ENCODE results near the gene ARMH1. TPM values are rescaled to one million over a fixed set of nuclear protein-coding genes. Genes with fewer than 3 reads are reported as not detected.
A peak's percentile ranks its signal among the peaks of the same experiment; 100 is the strongest.

Gene ARMH1
- total RNA-seq, 1 donor from 2014 or later = 14.5 TPM

DNA sequence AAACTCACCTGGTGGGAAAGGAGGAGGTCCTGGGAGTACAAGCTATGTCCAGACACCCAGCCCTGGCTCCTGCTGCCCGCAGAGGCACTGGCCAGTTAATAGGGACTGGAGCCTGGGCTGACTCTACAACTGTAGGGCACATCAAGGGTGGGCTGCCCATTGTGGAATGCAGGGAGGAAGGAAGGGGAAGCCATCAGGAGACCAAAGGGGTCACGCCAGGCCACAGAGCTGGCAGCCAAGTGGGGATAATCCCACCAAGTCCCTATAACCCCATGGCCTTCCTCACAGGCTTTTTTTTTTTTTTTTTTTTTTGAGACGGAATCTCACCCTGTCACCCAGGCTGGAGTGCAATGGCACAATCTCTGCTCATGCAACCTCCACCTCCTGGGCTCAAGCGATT, 14.9 kb upstream of the ARMH1 start:
- Histone ChIP-seq H3K36me3 (peaks cover 19% of the 10 kb centered on the region), H3K9me3 (no peaks in the 10 kb centered on the region), H3K4me3 (no peak overlapping the region), H3K27ac (no peak overlapping the region), H3K4me1 (no peaks in the 10 kb centered on the region), H3K27me3 (ENCODE audit: low read depth) (no peaks in the 10 kb centered on the region)
- TF ChIP-seq, protein P1, sequence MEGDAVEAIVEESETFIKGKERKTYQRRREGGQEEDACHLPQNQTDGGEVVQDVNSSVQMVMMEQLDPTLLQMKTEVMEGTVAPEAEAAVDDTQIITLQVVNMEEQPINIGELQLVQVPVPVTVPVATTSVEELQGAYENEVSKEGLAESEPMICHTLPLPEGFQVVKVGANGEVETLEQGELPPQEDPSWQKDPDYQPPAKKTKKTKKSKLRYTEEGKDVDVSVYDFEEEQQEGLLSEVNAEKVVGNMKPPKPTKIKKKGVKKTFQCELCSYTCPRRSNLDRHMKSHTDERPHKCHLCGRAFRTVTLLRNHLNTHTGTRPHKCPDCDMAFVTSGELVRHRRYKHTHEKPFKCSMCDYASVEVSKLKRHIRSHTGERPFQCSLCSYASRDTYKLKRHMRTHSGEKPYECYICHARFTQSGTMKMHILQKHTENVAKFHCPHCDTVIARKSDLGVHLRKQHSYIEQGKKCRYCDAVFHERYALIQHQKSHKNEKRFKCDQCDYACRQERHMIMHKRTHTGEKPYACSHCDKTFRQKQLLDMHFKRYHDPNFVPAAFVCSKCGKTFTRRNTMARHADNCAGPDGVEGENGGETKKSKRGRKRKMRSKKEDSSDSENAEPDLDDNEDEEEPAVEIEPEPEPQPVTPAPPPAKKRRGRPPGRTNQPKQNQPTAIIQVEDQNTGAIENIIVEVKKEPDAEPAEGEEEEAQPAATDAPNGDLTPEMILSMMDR (IDR thresholded peaks at IDR 0.05) = no peak
- ATAC-seq (no peak), DNase-seq (no peak)
- intact Hi-C loops (cut with DNase I) = no loop called here

DNA sequence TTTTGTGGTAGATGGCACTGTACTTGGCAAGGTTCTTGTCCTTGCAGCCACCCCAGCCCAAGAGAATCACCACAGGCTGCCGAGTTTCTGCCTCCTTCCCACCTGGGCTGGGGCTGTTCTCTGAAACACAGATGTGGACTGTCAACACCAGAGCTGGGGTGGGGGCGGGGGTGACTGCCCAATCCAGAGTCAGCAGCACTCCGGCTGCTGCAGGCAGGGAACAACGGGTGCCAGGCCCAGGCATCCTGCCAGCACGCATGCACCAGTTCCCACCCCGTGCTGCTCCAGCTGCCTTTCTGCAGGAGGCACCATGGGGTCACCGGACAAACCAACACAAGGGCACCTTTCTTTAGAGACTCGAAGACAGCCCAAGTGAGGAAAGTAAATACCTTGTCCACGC, 14.3 kb upstream of the ARMH1 start:
- intact Hi-C loops (cut with DNase I) = no loop called here
- no peak overlapping the region for H3K27ac ChIP-seq

DNA sequence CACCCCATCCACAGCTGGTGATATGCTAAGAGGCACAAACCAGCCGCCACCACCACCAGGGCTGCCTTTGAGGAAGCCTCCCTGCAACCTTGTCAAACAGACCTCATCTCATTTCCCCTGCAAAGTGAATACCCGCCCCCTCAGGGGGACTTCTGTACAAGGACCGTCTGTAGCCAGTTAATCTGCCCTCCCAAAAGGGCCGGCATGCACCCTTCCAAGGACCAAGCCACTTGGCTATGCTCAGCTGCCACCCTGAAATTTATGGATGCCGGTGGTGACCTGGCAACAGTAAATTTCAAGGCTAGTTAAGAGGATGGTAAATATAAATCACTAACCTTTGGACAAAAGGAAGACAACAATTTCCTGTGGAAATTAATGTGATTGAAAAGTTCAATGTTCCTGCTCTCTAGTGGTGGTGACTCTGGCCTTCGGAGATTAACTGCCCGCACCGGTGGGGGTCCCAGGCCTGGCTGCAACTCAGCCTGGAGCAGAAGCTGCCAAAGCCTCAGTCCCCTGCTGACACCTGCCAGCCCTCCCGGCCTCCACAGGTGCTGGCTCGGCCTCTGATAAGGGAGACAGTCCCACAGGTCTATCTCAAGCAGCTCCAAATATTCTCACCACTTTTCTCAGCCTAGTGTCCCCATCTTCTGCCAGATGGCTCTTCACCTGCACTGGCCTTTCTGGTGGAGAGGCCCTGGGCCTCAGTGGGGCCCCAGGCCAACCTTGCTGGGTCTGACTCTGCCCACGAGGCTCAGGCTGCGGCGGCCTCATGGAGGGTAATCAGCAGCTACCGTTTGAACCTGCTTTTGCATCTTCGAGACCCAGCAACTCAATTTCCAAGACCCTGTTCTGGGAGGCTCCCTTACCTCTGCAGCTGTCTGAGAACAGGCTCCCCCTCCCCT, 12.5 kb upstream of the ARMH1 start:
- no peaks in the 10 kb centered on the region for H3K4me1 ChIP-seq
- H3K9me3 ChIP-seq = no peaks in the 10 kb centered on the region
- TF ChIP-seq, protein P1 (IDR thresholded peaks at IDR 0.05) = no peak
- ATAC-seq = no peak
- intact Hi-C loops (cut with DNase I) = no loop called here
- no peak overlapping the region for H3K27ac ChIP-seq
- DNase-seq = no peak
- H3K27me3 ChIP-seq (ENCODE audit: low read depth) = no peaks in the 10 kb centered on the region
- H3K4me3 ChIP-seq = no peak overlapping the region
- peaks cover 7% of the 10 kb centered on the region for H3K36me3 ChIP-seq

More for the DNA sequence above, 14.3 kb upstream of the ARMH1 start:
- DNase-seq (peak; percentile 62), ATAC-seq (peak; percentile 25 to 53)
- Histone ChIP-seq H3K9me3 (no peaks in the 10 kb centered on the region), H3K36me3 (peaks cover 17% of the 10 kb centered on the region), H3K4me1 (no peaks in the 10 kb centered on the region), H3K4me3 (no peak overlapping the region), H3K27me3 (ENCODE audit: low read depth) (no peaks in the 10 kb centered on the region)
- TF ChIP-seq, protein P1 (IDR thresholded peaks at IDR 0.05) = no peak

DNA sequence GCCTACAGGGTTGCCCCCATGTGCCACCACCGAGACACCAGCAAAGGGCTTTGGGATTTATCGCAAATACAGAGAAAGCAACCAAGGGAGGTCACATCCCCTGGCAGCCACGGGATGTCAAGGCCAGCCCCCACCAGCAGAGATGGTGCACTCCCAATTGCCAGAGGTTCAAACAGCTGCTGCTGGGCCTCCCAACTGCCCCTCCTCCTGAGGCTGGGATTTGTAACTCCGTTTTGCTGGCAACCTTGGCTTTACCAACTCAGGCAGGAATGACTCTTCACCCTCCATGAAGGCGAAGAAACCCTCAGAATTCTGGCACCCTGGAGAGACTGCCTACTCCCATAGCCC, 11.9 kb upstream of the ARMH1 start:
- Histone ChIP-seq H3K36me3 (peaks cover under 1% of the 10 kb centered on the region), H3K27ac (no peak overlapping the region), H3K4me3 (no peak overlapping the region), H3K9me3 (no peaks in the 10 kb centered on the region), H3K4me1 (no peaks in the 10 kb centered on the region), H3K27me3 (ENCODE audit: low read depth) (no peaks in the 10 kb centered on the region)
- ATAC-seq = no peak
- intact Hi-C loops (cut with DNase I) = no loop called here
- DNase-seq = no peak
- TF ChIP-seq, protein P1 (IDR thresholded peaks at IDR 0.05) = no peak

DNA sequence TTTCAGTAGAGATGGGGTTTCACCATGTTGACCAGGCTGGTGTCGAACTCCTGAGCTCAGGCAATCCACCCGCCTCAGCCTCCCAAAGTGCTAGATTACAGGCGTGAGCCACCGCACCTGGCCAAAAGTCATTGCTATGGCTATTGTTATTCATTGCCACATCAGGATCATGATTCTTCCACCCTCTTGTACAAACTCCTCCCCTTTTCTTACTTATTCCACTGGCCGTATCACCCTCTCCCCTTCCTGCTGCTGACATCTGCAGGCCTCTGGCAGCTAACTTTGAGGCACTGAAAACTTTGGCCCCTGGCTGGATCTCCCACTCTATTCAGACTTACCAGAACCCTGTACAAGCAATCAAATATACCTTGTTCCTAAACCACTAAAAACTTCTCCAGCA, 11.1 kb upstream of the ARMH1 start:
- DNase-seq (no peak), ATAC-seq (no peak)
- intact Hi-C loops (cut with DNase I) = no loop called here

More for the DNA sequence above, 11.1 kb upstream of the ARMH1 start:
- Histone ChIP-seq H3K9me3 (no peaks in the 10 kb centered on the region), H3K36me3 (no peaks in the 10 kb centered on the region), H3K4me1 (no peaks in the 10 kb centered on the region), H3K27me3 (ENCODE audit: low read depth) (no peaks in the 10 kb centered on the region), H3K27ac (no peak overlapping the region), H3K4me3 (no peak overlapping the region)
- TF ChIP-seq, protein P1 (IDR thresholded peaks at IDR 0.05) = no peak

Measured in lower lobe of right lung (tissue), 2 donors.